ENCODE data around the gene SVEP1.

The SVEP1 gene

DNA sequence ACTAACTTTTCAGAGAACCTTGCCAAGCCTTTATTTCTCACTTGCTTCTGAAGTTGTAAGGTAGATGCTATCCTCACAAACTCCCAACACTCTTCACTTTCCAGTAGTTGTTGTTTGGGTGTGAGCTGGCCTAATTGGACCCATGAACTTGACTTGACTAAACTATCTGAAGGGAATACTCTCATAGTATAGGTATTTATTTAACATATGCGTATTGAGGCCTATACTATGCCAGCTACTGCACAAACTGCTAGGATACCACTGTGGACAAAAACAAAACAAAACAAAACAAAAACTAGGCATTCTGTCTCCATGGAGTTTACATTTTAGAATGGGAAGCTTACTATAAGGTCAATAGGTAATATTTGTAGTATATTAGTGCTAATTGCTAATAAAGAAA is 243.2 kb downstream of the SVEP1 start:
- TF ChIP-seq, protein P1, sequence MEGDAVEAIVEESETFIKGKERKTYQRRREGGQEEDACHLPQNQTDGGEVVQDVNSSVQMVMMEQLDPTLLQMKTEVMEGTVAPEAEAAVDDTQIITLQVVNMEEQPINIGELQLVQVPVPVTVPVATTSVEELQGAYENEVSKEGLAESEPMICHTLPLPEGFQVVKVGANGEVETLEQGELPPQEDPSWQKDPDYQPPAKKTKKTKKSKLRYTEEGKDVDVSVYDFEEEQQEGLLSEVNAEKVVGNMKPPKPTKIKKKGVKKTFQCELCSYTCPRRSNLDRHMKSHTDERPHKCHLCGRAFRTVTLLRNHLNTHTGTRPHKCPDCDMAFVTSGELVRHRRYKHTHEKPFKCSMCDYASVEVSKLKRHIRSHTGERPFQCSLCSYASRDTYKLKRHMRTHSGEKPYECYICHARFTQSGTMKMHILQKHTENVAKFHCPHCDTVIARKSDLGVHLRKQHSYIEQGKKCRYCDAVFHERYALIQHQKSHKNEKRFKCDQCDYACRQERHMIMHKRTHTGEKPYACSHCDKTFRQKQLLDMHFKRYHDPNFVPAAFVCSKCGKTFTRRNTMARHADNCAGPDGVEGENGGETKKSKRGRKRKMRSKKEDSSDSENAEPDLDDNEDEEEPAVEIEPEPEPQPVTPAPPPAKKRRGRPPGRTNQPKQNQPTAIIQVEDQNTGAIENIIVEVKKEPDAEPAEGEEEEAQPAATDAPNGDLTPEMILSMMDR (conservative IDR thresholded peaks at IDR 0.05), result no peak
- TF ChIP-seq ZFX (IDR thresholded peaks at IDR 0.05), result no peak
- no peak overlapping the region for H3K27ac ChIP-seq

- no peak overlapping the region for H3K27ac ChIP-seq
- TF ChIP-seq, protein P1 (conservative IDR thresholded peaks at IDR 0.05), result no peak
- TF ChIP-seq ZFX (IDR thresholded peaks at IDR 0.05), result no peak
Observed at GRCh38 chr9:110334871-110335270, 244.7 kb downstream of the SVEP1 start.

GRCh38 chr9:110334183-110334582 is 245.4 kb downstream of the SVEP1 start:
- no peak for TF ChIP-seq ZFX (IDR thresholded peaks at IDR 0.05)
- TF ChIP-seq, protein P1 (conservative IDR thresholded peaks at IDR 0.05), result no peak
- no peak overlapping the region for H3K27ac ChIP-seq

GRCh38 chr9:110332766-110333165 is 246.8 kb downstream of the SVEP1 start:
- TF ChIP-seq, protein P1 (conservative IDR thresholded peaks at IDR 0.05), result no peak
- no peak for TF ChIP-seq ZFX (IDR thresholded peaks at IDR 0.05)
- H3K27ac ChIP-seq, result no peak overlapping the region

DNA sequence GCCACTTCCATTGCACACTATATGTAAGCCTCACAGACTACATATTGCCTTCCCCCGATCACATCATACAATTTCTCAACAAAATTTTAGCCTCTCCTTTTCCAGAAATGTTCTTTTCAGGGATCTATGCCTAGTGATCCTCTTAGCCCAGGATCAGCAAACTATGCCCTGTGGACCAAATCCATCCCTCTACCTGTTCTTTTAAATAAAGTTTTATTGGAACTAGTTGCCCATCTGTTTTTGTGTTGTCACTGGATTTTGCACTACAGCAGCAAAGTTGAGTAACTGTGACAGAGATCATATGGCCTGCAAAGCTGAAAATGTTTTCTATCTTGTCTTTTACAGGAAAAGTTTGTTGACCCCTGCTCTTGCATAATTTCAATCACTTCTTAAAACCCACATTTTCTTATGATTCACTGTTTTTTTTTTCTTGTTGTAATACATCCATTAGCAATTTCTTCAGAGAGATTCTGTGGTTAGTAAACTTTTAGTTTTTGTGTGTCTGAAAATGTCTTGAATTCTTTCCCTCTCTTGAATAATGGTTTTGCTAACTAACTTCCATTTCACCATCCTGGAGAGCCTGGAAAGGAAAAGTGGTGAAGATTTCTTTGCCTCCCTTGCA is 248.9 kb downstream of the SVEP1 start:
- no peak for TF ChIP-seq ZFX (IDR thresholded peaks at IDR 0.05)
- TF ChIP-seq, protein P1 (conservative IDR thresholded peaks at IDR 0.05), result no peak
- H3K27ac ChIP-seq, result no peak overlapping the region

DNA sequence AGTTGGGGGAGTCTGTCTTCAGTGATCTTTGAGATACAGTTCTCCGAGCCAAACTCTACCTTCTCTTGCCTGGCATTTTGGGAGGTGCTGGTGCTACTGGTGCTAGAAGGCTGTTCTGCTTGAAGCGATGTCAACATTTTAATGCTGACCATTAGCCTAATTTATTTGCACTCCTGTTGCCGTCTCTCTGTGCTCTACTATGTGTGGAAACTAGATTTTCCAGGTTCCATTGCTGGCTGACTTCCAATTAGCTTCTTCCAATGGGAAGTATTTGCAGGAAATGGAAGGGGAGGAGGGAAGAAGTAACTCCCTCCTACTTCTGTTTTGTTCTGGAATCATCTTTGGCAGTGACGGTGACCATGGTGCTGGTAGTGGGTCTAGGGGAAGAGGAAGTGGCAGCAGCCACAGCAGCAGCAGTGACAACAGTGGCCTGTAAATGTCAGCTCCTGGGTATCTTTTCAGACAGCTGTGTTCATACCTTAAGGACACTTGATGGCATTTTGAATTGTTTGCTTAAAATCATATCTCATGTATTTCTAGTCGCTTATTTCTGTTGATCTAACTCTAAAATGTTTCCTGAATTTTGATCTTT is 249.8 kb downstream of the SVEP1 start:
- no peak overlapping the region; the same call in 1 of the 2 replicates for H3K27ac ChIP-seq
- TF ChIP-seq, protein P1 (conservative IDR thresholded peaks at IDR 0.05), result no peak
- TF ChIP-seq ZFX (IDR thresholded peaks at IDR 0.05), result no peak

- no peak overlapping the region for H3K27ac ChIP-seq
- TF ChIP-seq, protein P1 (conservative IDR thresholded peaks at IDR 0.05), result no peak
- TF ChIP-seq ZFX (IDR thresholded peaks at IDR 0.05), result no peak
Observed at GRCh38 chr9:110328763-110329162, 250.8 kb downstream of the SVEP1 start.
